ENCODE results near the gene CHMP6.
"Not testable (repeated sequence)": the region's sequence is repeated elsewhere in the genome, so short reads cannot be mapped to it uniquely, and the experiment has no call there.

Gene CHMP6

GRCh38 chr17:81027591-81028505, 36.2 kb downstream of the CHMP6 start:
- in situ Hi-C loops (cut with MboI; ENCODE audit: low sequenced_read_pairs): no loop called here

GRCh38 chr17:81028506-81028858, 36.8 kb downstream of the CHMP6 start:
- in situ Hi-C loops (cut with MboI; ENCODE audit: low sequenced_read_pairs): no loop called here

GRCh38 chr17:81029859-81030258, 38.2 kb downstream of the CHMP6 start:
- in situ Hi-C loops (cut with MboI; ENCODE audit: low sequenced_read_pairs): no loop called here

GRCh38 chr17:81030312-81030711, 38.7 kb downstream of the CHMP6 start:
- in situ Hi-C loops (cut with MboI; ENCODE audit: low sequenced_read_pairs): not testable (repeated sequence)

GRCh38 chr17:81030741-81031565, 39.3 kb downstream of the CHMP6 start:
- in situ Hi-C loops (cut with MboI; ENCODE audit: low sequenced_read_pairs): no loop called here

GRCh38 chr17:81031566-81032550, 40.2 kb downstream of the CHMP6 start:
- in situ Hi-C loops (cut with MboI; ENCODE audit: low sequenced_read_pairs): no loop called here

GRCh38 chr17:81032641-81033480, 41.2 kb downstream of the CHMP6 start:
- in situ Hi-C loops (cut with MboI; ENCODE audit: low sequenced_read_pairs): no loop called here

GRCh38 chr17:81033535-81034167, 42.0 kb downstream of the CHMP6 start:
- in situ Hi-C loops (cut with MboI; ENCODE audit: low sequenced_read_pairs): no loop called here

GRCh38 chr17:81034168-81034777, 42.6 kb downstream of the CHMP6 start:
- in situ Hi-C loops (cut with MboI; ENCODE audit: low sequenced_read_pairs): no loop called here

GRCh38 chr17:81034779-81035520, 43.3 kb downstream of the CHMP6 start, which contains the start of gene BAIAP2:
TSS of gene BAIAP2 (plus strand) at chr17:81035151. CDS start at chr17:81035255, 104 bp downstream.
- in situ Hi-C loops (cut with MboI; ENCODE audit: low sequenced_read_pairs): no loop called here

- in situ Hi-C loops (cut with MboI; ENCODE audit: low sequenced_read_pairs): no loop called here
These were observed 44.0 kb downstream of the CHMP6 start for GRCh38 chr17:81035521-81036196.

GRCh38 chr17:81036197-81036941, 44.7 kb downstream of the CHMP6 start:
- in situ Hi-C loops (cut with MboI; ENCODE audit: low sequenced_read_pairs): no loop called here

- in situ Hi-C loops (cut with MboI; ENCODE audit: low sequenced_read_pairs): no loop called here
These were observed 45.6 kb downstream of the CHMP6 start for GRCh38 chr17:81037026-81037797.

- in situ Hi-C loops (cut with MboI; ENCODE audit: low sequenced_read_pairs): no loop called here
These were observed 46.4 kb downstream of the CHMP6 start for GRCh38 chr17:81037798-81038733.

GRCh38 chr17:81039096-81039495, 47.5 kb downstream of the CHMP6 start:
- in situ Hi-C loops (cut with MboI; ENCODE audit: low sequenced_read_pairs): no loop called here
